H1 (cell line): ENCODE results near the gene CARD14. TPM values are rescaled to one million over a fixed set of nuclear protein-coding genes. Genes with fewer than 3 reads are reported as not detected.

ENCODE experiments used
- CTCF ChIA-PET: fragments of 300-600 bp; sonication (Branson Sonifier 250); formaldehyde crosslinking; loops from one replicate; lab custom pipeline; 2021; ENCODE audit not compliant: partially characterized antibody; lab: Charles Lee
- POLR2A ChIA-PET: fragments of 300-600 bp; sonication (Branson Sonifier 250); formaldehyde crosslinking; loops from one replicate; lab custom pipeline; 2021; ENCODE audit warnings: inconsistent platforms; ENCODE audit not compliant: partially characterized antibody; lab: Charles Lee
- DNase-seq, 2 experiments: peaks; one replicate each; pipeline versions ENCODE4 v3.0.0 to v3.0.0-alpha.2; 2010 to 2022; ENCODE audit warnings: low spot score in 2 of 2, low read depth in 1 of 2, mixed read lengths in 1 of 2
- FAIRE-seq: peaks from 2 replicates; lab custom pipeline; 2011; peaks lifted over from hg19 to GRCh38; lab: Jason Lieb, UNC
- H2AFZ ChIP-seq: 2 replicates; pipeline ENCODE4 v1.8.1; 2012; ENCODE audit warnings: low read length, inconsistent platforms
- H2AK5ac ChIP-seq: 2 replicates; pipeline ENCODE4 v1.6.1; 2013; ENCODE audit warnings: low read depth, low read length
- H2BK120ac ChIP-seq: replicated peaks from 2 replicates; pipeline ENCODE3; 2013; ENCODE audit warnings: low read depth, low read length, inconsistent platforms
- H2BK12ac ChIP-seq: 2 replicates; pipeline ENCODE4 v1.6.1; 2013; ENCODE audit warnings: low read depth, low read length
- H2BK15ac ChIP-seq: 2 replicates; pipeline ENCODE4 v1.6.1; 2013; ENCODE audit warnings: low read length
- H2BK20ac ChIP-seq: 2 replicates; pipeline ENCODE4 v1.6.1; 2013; ENCODE audit warnings: low read length
- H2BK5ac ChIP-seq: 2 replicates; pipeline ENCODE4 v1.6.1; 2013; ENCODE audit warnings: low read depth, low read length
- H3K14ac ChIP-seq: 2 replicates; pipeline ENCODE4 v1.6.1; 2013; ENCODE audit warnings: inconsistent platforms; ENCODE audit not compliant: insufficient read length
- H3K18ac ChIP-seq: 2 replicates; pipeline ENCODE4 v1.6.1; 2013; ENCODE audit warnings: low read length; ENCODE audit errors: extremely low read depth
- H3K23ac ChIP-seq: 2 replicates; pipeline ENCODE4 v1.6.1; 2013; ENCODE audit warnings: inconsistent platforms; ENCODE audit not compliant: insufficient read length
- H3K23me2 ChIP-seq: 2 replicates; pipeline ENCODE4 v1.6.1; 2013; ENCODE audit warnings: low read depth, low read length
- H3K27ac ChIP-seq: 2 replicates; pipeline ENCODE4 v1.6.1; 2011; ENCODE audit warnings: low read depth, low read length, inconsistent platforms
- H3K27me3 ChIP-seq, 4 experiments: replicated peaks in 1 of 4; 1 replicate in 1 of 4; 2 replicates in 3 of 4; pipeline versions ENCODE4 v1.6.1 to v1.8.1; 2011 to 2013; ENCODE audit warnings: low read length in 3 of 4, mild to moderate bottlenecking in 3 of 4, inconsistent platforms in 2 of 4, mixed read lengths in 2 of 4, moderate library complexity in 1 of 4; ENCODE audit not compliant: control insufficient read depth in 3 of 4, insufficient read depth in 3 of 4; ENCODE audit errors: extremely low read depth in 1 of 4
- H3K36me3 ChIP-seq, 4 experiments: 2 replicates each; pipeline versions ENCODE4 v1.6.1 to v1.8.1; 2011 to 2013; ENCODE audit warnings: mild to moderate bottlenecking in 4 of 4, low read length in 3 of 4, moderate library complexity in 2 of 4, control low read depth in 1 of 4, inconsistent platforms in 1 of 4; ENCODE audit not compliant: insufficient read depth in 4 of 4, control insufficient read depth in 2 of 4
- H3K4ac ChIP-seq: replicated peaks from 2 replicates; pipeline ENCODE3; 2013; ENCODE audit warnings: low read length, low read depth, mixed read lengths, inconsistent platforms; ENCODE audit not compliant: insufficient read length
- H3K4me1 ChIP-seq, 4 experiments: replicated peaks in 1 of 4; 1 replicate in 1 of 4; 2 replicates in 3 of 4; pipeline versions ENCODE4 v1.6.1 to v1.8.1; 2011 to 2013; ENCODE audit warnings: low read length in 3 of 4, inconsistent platforms in 2 of 4, mixed read lengths in 1 of 4; ENCODE audit not compliant: insufficient read depth in 4 of 4, control insufficient read depth in 3 of 4
- H3K4me2 ChIP-seq, 2 experiments: 2 replicates each; pipeline versions ENCODE4 v1.6.1 to v1.8.1; 2011 to 2013; ENCODE audit warnings: low read depth in 2 of 2, low read length in 2 of 2, control low read depth in 1 of 2, inconsistent platforms in 1 of 2, mild to moderate bottlenecking in 1 of 2; ENCODE audit not compliant: insufficient read depth in 1 of 2
- H3K4me3 ChIP-seq, 4 experiments: fragments of 200-600, 300-600 bp in 1 of 4; sonication (generic), shearing (Covaris generic), sonication (Bioruptor Twin) in 1 of 4; 2 replicates each; pipeline versions ENCODE4 v1.5.1 to v1.8.1; 2011 to 2016; ENCODE audit warnings: low read length in 4 of 4, low read depth in 3 of 4, control low read depth in 2 of 4, inconsistent platforms in 2 of 4, mild to moderate bottlenecking in 2 of 4, mixed read lengths in 1 of 4, moderate library complexity in 1 of 4; ENCODE audit not compliant: insufficient read depth in 2 of 4; ENCODE audit errors: extremely low read depth in 1 of 4
- H3K56ac ChIP-seq: replicated peaks from 2 replicates; pipeline ENCODE3; 2013; ENCODE audit warnings: low read depth, mild to moderate bottlenecking, mixed read lengths, low read length, inconsistent platforms; ENCODE audit not compliant: insufficient read length
- H3K79me1 ChIP-seq: 2 replicates; pipeline ENCODE4 v1.6.1; 2013; ENCODE audit warnings: low read depth, low read length, control low read depth
- H3K79me2 ChIP-seq, 2 experiments: 2 replicates each; pipeline versions ENCODE4 v1.6.1 to v1.8.1; 2012 to 2013; ENCODE audit warnings: low read length in 2 of 2, mild to moderate bottlenecking in 2 of 2, inconsistent platforms in 1 of 2; ENCODE audit not compliant: insufficient read depth in 2 of 2, control insufficient read depth in 1 of 2
- H3K9ac ChIP-seq, 4 experiments: replicated peaks in 1 of 4; 1 replicate in 1 of 4; 2 replicates in 3 of 4; pipeline versions ENCODE4 v1.6.1 to v1.8.1; 2011 to 2013; ENCODE audit warnings: low read depth in 3 of 4, low read length in 3 of 4, control low read depth in 2 of 4, mild to moderate bottlenecking in 2 of 4, moderate library complexity in 2 of 4, inconsistent platforms in 1 of 4; ENCODE audit errors: extremely low read depth in 1 of 4
- H3K9me3 ChIP-seq, 2 experiments: 2 replicates each; pipeline versions ENCODE4 v1.6.1 to v1.8.1; 2012 to 2013; ENCODE audit warnings: mild to moderate bottlenecking in 2 of 2, moderate library complexity in 2 of 2, control low read depth in 1 of 2, inconsistent platforms in 1 of 2, low read depth in 1 of 2, low read length in 1 of 2, mixed read lengths in 1 of 2; ENCODE audit not compliant: insufficient read depth in 2 of 2
- H4K20me1 ChIP-seq, 2 experiments: replicated peaks in 1 of 2; 2 replicates each; pipeline versions ENCODE3 to v1.8.1; 2011 to 2013; ENCODE audit warnings: inconsistent platforms in 2 of 2, low read length in 2 of 2, mild to moderate bottlenecking in 1 of 2; ENCODE audit not compliant: insufficient read depth in 2 of 2, control insufficient read depth in 1 of 2
- H4K5ac ChIP-seq: 2 replicates; pipeline ENCODE4 v1.6.1; 2013; ENCODE audit warnings: low read length, low read depth, mixed read lengths, inconsistent platforms; ENCODE audit not compliant: insufficient read length
- H4K8ac ChIP-seq: 2 replicates; pipeline ENCODE4 v1.8.0; 2013; ENCODE audit warnings: mild to moderate bottlenecking, moderate library complexity, low read length, inconsistent platforms; ENCODE audit not compliant: insufficient read depth; ENCODE audit errors: extremely low read depth
- H4K91ac ChIP-seq: replicated peaks from 2 replicates; pipeline ENCODE3; 2013; ENCODE audit warnings: low read length, mixed read lengths, inconsistent platforms; ENCODE audit not compliant: insufficient read length
- ATF3 ChIP-seq: IDR thresholded peaks from 2 replicates; pipeline ENCODE4 v1.6.1; 2011; ENCODE audit warnings: low read depth, mild to moderate bottlenecking, low read length; ENCODE audit not compliant: insufficient read depth
- CREB1 ChIP-seq: IDR thresholded peaks from 2 replicates; pipeline ENCODE4 v1.6.1; 2012; ENCODE audit warnings: inconsistent platforms
- EGR1 ChIP-seq: IDR thresholded peaks from 2 replicates; pipeline ENCODE4 v1.6.1; 2011; ENCODE audit warnings: low read depth, low read length, borderline replicate concordance
- FOSL1 ChIP-seq: IDR thresholded peaks from 2 replicates; pipeline ENCODE4 v1.6.1; 2011; ENCODE audit warnings: mild to moderate bottlenecking, low read depth, low read length, moderate library complexity; ENCODE audit not compliant: insufficient read depth
- HDAC6 ChIP-seq: IDR thresholded peaks from one replicate; pipeline ENCODE4 v1.7.1; 2012; ENCODE audit warnings: low read depth, mild to moderate bottlenecking, inconsistent platforms, low read length, moderate library complexity
- MAFK ChIP-seq: IDR thresholded peaks from 2 replicates; pipeline ENCODE4 v1.6.1; 2012; ENCODE audit warnings: low read depth, mild to moderate bottlenecking, improper control_type of control experiment, low read length
- NANOG ChIP-seq: IDR thresholded peaks from 2 replicates; pipeline ENCODE4 v1.6.1; 2011; ENCODE audit warnings: low read length, low read depth, mild to moderate bottlenecking, inconsistent platforms; ENCODE audit not compliant: insufficient read depth, poor library complexity, severe bottlenecking
- POLR2A ChIP-seq, 2 experiments: IDR thresholded peaks; 1 replicate in 1 of 2; 2 replicates in 1 of 2; pipeline ENCODE4 v1.6.1; 2011; ENCODE audit warnings: low read depth in 2 of 2, low read length in 2 of 2, mild to moderate bottlenecking in 2 of 2; ENCODE audit errors: control extremely low read depth in 1 of 2
- POU5F1 ChIP-seq: IDR thresholded peaks from 2 replicates; pipeline ENCODE4 v1.6.1; 2011; ENCODE audit warnings: low read depth, mild to moderate bottlenecking, low read length, moderate library complexity
- RFX5 ChIP-seq: IDR thresholded peaks from 2 replicates; pipeline ENCODE4 v1.6.1; 2011; ENCODE audit warnings: low read depth, low read length, improper control_type of control experiment, borderline replicate concordance
- SIRT6 ChIP-seq: IDR thresholded peaks from one replicate; pipeline ENCODE4 v1.7.1; 2012; ENCODE audit warnings: low read length, inconsistent platforms
- SIX5 ChIP-seq: IDR thresholded peaks from 2 replicates; pipeline ENCODE4 v1.6.1; 2011; ENCODE audit warnings: mild to moderate bottlenecking, low read depth, low read length
- TAF1 ChIP-seq: IDR thresholded peaks from 2 replicates; pipeline ENCODE4 v1.6.1; 2011; ENCODE audit warnings: mild to moderate bottlenecking, low read depth, low read length
- TEAD4 ChIP-seq: IDR thresholded peaks from 2 replicates; pipeline ENCODE4 v1.6.1; 2012; ENCODE audit warnings: low read depth, low read length, inconsistent platforms, mixed read lengths
- ZNF274 ChIP-seq: IDR thresholded peaks from 2 replicates; pipeline ENCODE4 v1.7.0; 2012; ENCODE audit warnings: low read length, borderline replicate concordance; ENCODE audit errors: extremely low read depth
- WGBS, 2 experiments: shearing (Covaris generic) in 1 of 2; methylation state at CpG; one replicate each; pipeline versions ENCODE4 v1.1.6 to v1.1.7; 2013 to 2015; ENCODE audit warnings: low lambda C conversion rate in 2 of 2, mixed read lengths in 2 of 2, inconsistent platforms in 1 of 2, low coverage in 1 of 2, missing lambda C conversion rate in 1 of 2; ENCODE audit not compliant: insufficient replicate concordance in 2 of 2, insufficient coverage in 1 of 2, insufficient read length in 1 of 2; ENCODE audit errors: extremely low coverage in 1 of 2, missing lambda C conversion rate in 1 of 2; 5-methylcytosine and 5-hydroxymethylcytosine counted together
- polyA plus RNA-seq, 7 experiments: library from polyadenylated mRNA; depleted of rRNA in 3 of 7; stranded (reverse) in 5 of 7; unstranded in 2 of 7; fragments of >200 nt in 5 of 7; fragments of 200-250 nt in 2 of 7; gene quantifications; 1 replicate in 5 of 7; 2 replicates in 1 of 7; 4 replicates in 1 of 7; pipeline versions ENCODE4 v1.2.1 to v1.2.3, GENCODE V29; 2011 to 2013; ENCODE audit warnings: missing spikeins in 2 of 7, mixed read lengths in 2 of 7
- total RNA-seq: library from RNA; stranded (reverse); fragmentation: NEBNext Ultra II Directional; extraction: Animal tissue kit (Norgen Biotek cat#: 25700); gene quantifications from 2 replicates; pipeline ENCODE4 v1.2.1, GENCODE V29; 2021

The CARD14 gene
- total and polyA plus RNA-seq, 2 of the 8 experiments (the other 6 are each of a cell fraction or from before 2014, with no cell fraction given) = 0.08 TPM; not detected in 1

GRCh38 chr17:80171681-80172080 lies 1.9 kb downstream of the CARD14 start:
- H3K14ac ChIP-seq = no peak overlapping the region
- POLR2A ChIA-PET = interaction anchor here (1.0 to 1.5 kb wide), 4 partner anchors 9 to 26 kb away, joined by 3 to 4 read pairs (median 3); no protein-coding TSS in a partner anchor

More at GRCh38 chr17:80171681-80172080, 1.9 kb downstream of the CARD14 start:
- H3K36me3 ChIP-seq = no peaks in the 10 kb centered on the region
- H3K4ac ChIP-seq = no peak overlapping the region
- H3K79me1 ChIP-seq = no peaks in the 10 kb centered on the region
- no peak overlapping the region for H2BK120ac ChIP-seq
- no peaks in the 10 kb centered on the region for H3K9me3 ChIP-seq
- no peak overlapping the region for H4K8ac ChIP-seq
- no peak for TF ChIP-seq CREB1
- TF ChIP-seq ATF3 = no peak
- TF ChIP-seq HDAC6 = no peak
- TF ChIP-seq FOSL1 = no peak
- no peak for TF ChIP-seq RFX5
- no peak for TF ChIP-seq SIX5
- TF ChIP-seq MAFK = no peak
- no peak for TF ChIP-seq ZNF274
- TF ChIP-seq NANOG = no peak
- TF ChIP-seq POU5F1 = no peak
- no peak for TF ChIP-seq EGR1
- no peak for TF ChIP-seq TAF1
- TF ChIP-seq SIRT6 = no peak
- TF ChIP-seq POLR2A (IDR thresholded peaks at IDR 0.05; ENCODE audit: control extremely low read depth in 1 of 2, low read depth in 2 of 2, low read length in 2 of 2) = no peak
- TF ChIP-seq TEAD4 = no peak
- CTCF ChIA-PET = interaction anchor here (1.3 to 3.6 kb wide), 4 partner anchors 10 to 24 kb away, joined by 3 to 16 read pairs (median 4); no protein-coding TSS in a partner anchor
- no peak overlapping the region for H3K23ac ChIP-seq
- H3K79me2 ChIP-seq = no peaks in the 10 kb centered on the region
- no peaks in the 10 kb centered on the region for H4K20me1 ChIP-seq
- no peak overlapping the region for H2BK5ac ChIP-seq
- no peak overlapping the region for H3K18ac ChIP-seq
- WGBS, 2 experiments = 90% methylated on average over 7 of the region's 7 CpGs; no CpG with 5 or more reads in 1 of the 2 experiments
- DNase-seq (no peak), FAIRE-seq (no peak)
- no peak overlapping the region for H2BK20ac ChIP-seq
- H2BK15ac ChIP-seq = no peak overlapping the region
- H3K4me2 ChIP-seq = no peak overlapping the region
- no peak overlapping the region for H2AK5ac ChIP-seq
- no peaks in the 10 kb centered on the region for H3K23me2 ChIP-seq
- H4K91ac ChIP-seq = no peak overlapping the region
- no peak overlapping the region for H2BK12ac ChIP-seq
- H4K5ac ChIP-seq = no peak overlapping the region
- no peak overlapping the region for H3K4me3 ChIP-seq
- H3K27ac ChIP-seq = no peak overlapping the region
- H2AFZ ChIP-seq = no peak overlapping the region
- H3K4me1 ChIP-seq = peaks cover 0 to 6% (median under 1%) of the 10 kb centered on the region in 4 experiments; a peak in 2 of 7 replicates
- H3K27me3 ChIP-seq = no peaks in the 10 kb centered on the region; a peak in 1 of 7 replicates
- no peak overlapping the region for H3K56ac ChIP-seq
- H3K9ac ChIP-seq = no peak overlapping the region
